ENCODE data around the gene SECTM1.
"Not testable (repeated sequence)": the region's sequence is repeated elsewhere in the genome, so short reads cannot be mapped to it uniquely, and the experiment has no call there.

SECTM1 gene

GRCh38 chr17:82333279-82334171 lies at the start of gene SECTM1:
Gene SECTM1 (minus strand): TSS chr17:82333766. CDS start chr17:82327240, 6,526 bp downstream.
- ChIA-PET POLR2A (interaction anchor here (1.4 kb wide), 1 partner anchor 41 kb away, joined by 3 read pairs; no protein-coding TSS in a partner anchor), CTCF (interaction anchor here (0.9 to 2.7 kb wide), 10 partner anchors 10 to 92 kb away, joined by 3 to 8 read pairs (median 4); partner anchors contain the start of gene CD7)
- no peak for DNase-seq (ENCODE audit: low read depth, low spot score)
- no peak for TF ChIP-seq CTCF (IDR thresholded peaks at IDR 0.05; ENCODE audit: insufficient read depth, low read length, missing control alignments)
- peak within 1 kb of the TSS; percentile 59 for H3K4me3 ChIP-seq (ENCODE audit: low read depth, low read length)

DNA sequence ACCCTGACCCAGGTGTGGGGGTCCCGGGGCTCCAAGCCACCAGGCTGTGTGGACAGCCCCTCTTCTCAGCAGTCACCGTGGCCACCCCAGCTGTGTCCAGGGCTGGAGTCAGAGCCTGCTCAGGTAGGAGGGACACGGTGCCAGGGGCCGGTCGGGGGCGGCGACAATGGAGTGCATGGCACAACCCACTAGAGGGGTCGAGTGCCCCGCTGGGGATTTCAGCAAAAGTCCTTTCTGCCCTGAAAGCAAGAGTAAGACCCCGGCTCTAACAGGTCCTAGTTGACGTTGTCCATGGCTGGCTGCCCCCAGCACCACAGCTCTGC lies 49.3 kb upstream of the SECTM1 start:
- H3K4me3 ChIP-seq (ENCODE audit: low read depth, low read length) = no peak overlapping the region
- DNase-seq (ENCODE audit: low read depth, low spot score) = no peak
- POLR2A ChIA-PET = no interaction called here
- TF ChIP-seq CTCF (IDR thresholded peaks at IDR 0.05; ENCODE audit: insufficient read depth, low read length, missing control alignments) = no peak
- CTCF ChIA-PET = interaction anchor here (1.4 kb wide), 1 partner anchor 13 kb away, joined by 3 read pairs; no protein-coding TSS in a partner anchor

DNA sequence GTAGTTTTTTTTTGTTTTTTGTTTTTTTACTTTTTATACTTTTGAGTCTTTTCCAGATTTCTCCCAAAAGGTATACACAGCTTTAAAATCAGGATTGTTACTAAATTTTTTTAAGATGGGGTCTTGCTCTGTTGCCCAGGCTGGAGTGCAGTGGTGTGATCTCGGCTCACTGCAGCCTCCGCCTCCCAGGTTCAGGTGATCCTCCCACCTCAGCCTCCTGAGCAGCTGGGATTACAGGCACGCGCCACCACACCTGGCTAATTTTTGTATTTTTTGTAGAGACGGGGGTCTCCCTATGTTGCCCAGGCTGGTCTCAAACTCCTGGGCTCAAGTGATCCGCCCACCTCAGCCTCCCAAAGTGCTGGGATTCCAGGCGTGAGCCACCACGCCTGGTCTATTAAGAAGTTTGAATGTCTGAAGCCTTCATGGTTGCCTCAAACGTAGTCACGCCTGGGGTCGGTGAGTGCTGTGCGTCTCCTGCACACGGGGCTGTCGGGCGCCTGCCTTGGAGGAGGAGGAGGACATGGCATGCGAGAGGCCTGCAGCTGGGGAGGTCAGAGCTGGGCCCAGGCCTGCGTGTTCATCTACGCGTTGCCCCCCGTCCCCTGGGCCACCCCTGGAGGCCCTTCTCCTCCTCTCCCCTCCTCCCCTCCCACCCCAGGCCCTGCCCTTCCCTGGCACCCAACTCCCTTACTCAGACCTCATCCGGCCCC lies 48.8 kb upstream of the SECTM1 start:
- H3K4me3 ChIP-seq (ENCODE audit: low read depth, low read length); POLR2A ChIA-PET; DNase-seq (ENCODE audit: low read depth, low spot score): not testable (repeated sequence)
- CTCF ChIA-PET = interaction anchor here (1.1 to 1.4 kb wide), 2 partner anchors 12 to 32 kb away, joined by 3 read pairs; no protein-coding TSS in a partner anchor

DNA sequence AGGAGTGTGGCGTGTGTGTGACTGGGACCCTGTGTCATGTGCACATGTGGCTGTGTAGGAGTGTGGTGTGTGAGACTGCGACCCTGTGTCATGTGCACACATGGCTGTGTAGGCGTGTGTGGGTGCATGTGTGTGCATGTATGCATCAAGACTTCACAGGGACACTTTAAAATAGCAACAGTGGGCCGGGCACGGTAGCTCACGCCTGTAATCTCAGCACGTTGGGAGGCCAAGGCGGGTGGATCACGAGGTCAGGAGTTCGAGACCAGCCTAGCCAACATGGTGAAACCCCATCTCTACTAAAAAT lies 48.1 kb upstream of the SECTM1 start:
- DNase-seq (ENCODE audit: low read depth, low spot score); POLR2A ChIA-PET; H3K4me3 ChIP-seq (ENCODE audit: low read depth, low read length): not testable (repeated sequence)
- CTCF ChIA-PET = interaction anchor here (1.1 kb wide), 1 partner anchor 32 kb away, joined by 3 read pairs; no protein-coding TSS in a partner anchor

DNA sequence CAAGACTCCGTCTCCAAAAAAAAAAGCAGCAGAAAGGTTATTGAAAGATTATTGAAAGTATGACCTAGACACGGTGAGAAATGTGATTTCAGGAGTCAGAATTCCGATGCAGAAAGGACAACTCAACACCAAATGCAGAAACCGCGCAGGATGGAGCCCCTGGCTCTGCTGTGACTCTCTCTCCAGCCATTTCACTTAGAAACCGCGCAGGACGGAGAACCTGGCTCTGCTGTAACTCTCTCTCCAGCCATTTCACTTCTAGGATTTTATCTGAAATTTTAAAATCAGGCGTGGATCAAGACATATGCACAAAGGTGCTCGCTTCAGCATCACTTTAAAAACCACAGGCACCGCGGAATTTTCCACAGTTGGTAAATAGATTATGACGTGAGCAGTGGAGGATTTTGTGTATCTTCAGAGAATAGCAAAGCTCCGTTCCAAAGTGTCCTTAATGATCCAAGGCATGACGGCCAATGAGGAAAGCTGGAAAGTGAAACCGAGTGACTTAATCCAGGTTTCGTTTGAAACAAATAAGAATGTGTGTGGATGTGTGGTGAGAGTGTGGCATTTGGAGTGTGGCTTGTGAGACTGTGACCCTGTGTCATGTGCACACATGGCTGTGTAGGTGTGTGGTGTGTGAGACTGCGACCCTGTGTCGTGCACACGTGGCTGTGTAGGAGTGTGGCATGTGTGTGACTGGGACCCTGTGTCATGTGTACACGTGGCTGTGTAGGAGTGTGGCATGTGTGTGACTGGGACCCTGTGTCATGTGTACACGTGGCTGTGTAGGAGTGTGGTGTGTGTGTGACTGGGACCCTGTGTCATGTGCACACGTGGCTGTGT lies 47.5 kb upstream of the SECTM1 start:
- H3K4me3 ChIP-seq (ENCODE audit: low read depth, low read length) = no peak overlapping the region
- CTCF ChIA-PET = interaction anchor here (1.1 kb wide), 1 partner anchor 33 kb away, joined by 3 read pairs; no protein-coding TSS in a partner anchor
- DNase-seq (ENCODE audit: low read depth, low spot score) = no peak
- TF ChIP-seq CTCF (IDR thresholded peaks at IDR 0.05; ENCODE audit: insufficient read depth, low read length, missing control alignments) = no peak
- POLR2A ChIA-PET = no interaction called here

- H3K4me3 ChIP-seq (ENCODE audit: low read depth, low read length) = no peak overlapping the region
- TF ChIP-seq CTCF (IDR thresholded peaks at IDR 0.05; ENCODE audit: insufficient read depth, low read length, missing control alignments) = no peak
- ChIA-PET POLR2A (no interaction called here), CTCF (interaction anchor here (1.1 kb wide), 1 partner anchor 12 kb away, joined by 3 read pairs; no protein-coding TSS in a partner anchor)
- DNase-seq (ENCODE audit: low read depth, low spot score) = no peak
These were observed 45.1 kb upstream of the SECTM1 start for GRCh38 chr17:82378741-82379021.
